Skeletal muscle tissue (tissue), 4 donors: ENCODE data around the gene CTNNA2. TPM values are rescaled to one million over a fixed set of nuclear protein-coding genes. Genes with fewer than 3 reads are reported as not detected.

Experiments used
- H3K27ac ChIP-seq: one replicate; pipeline ENCODE4 v1.7.0; 2013; ENCODE audit warnings: mild to moderate bottlenecking, low read depth, low read length, inconsistent platforms
- H3K27me3 ChIP-seq, 3 donors: one replicate each; pipeline ENCODE4 v1.7.0; 2013; ENCODE audit warnings: low read length in 3 of 3; ENCODE audit not compliant: control insufficient read depth in 3 of 3, insufficient read depth in 3 of 3
- H3K36me3 ChIP-seq, 3 donors: one replicate each; pipeline ENCODE4 v1.7.0; 2013; ENCODE audit warnings: low read length in 3 of 3; ENCODE audit not compliant: control insufficient read depth in 3 of 3, insufficient read depth in 3 of 3
- H3K4me1 ChIP-seq, 3 donors: one replicate each; pipeline ENCODE4 v1.7.0; 2013; ENCODE audit warnings: low read length in 3 of 3, mild to moderate bottlenecking in 3 of 3; ENCODE audit not compliant: control insufficient read depth in 3 of 3, insufficient read depth in 3 of 3
- H3K4me3 ChIP-seq, 3 donors: one replicate each; pipeline ENCODE4 v1.7.0; 2013; ENCODE audit warnings: low read length in 3 of 3
- H3K9ac ChIP-seq, 3 donors: one replicate each; pipeline ENCODE4 v1.7.0; 2013; ENCODE audit warnings: low read length in 3 of 3, mild to moderate bottlenecking in 3 of 3, moderate library complexity in 2 of 3, low read depth in 1 of 3
- H3K9me3 ChIP-seq, 3 donors: one replicate each; pipeline ENCODE4 v1.7.0; 2013; ENCODE audit warnings: low read length in 3 of 3; ENCODE audit not compliant: control insufficient read depth in 3 of 3
- total RNA-seq: library from RNA; depleted of rRNA; stranded (reverse); fragments of >200 nt; gene quantifications from one replicate; pipeline ENCODE4 v1.2.3, GENCODE V29; 2014
- donor health status: Osteomylitis.

CTNNA2 gene
- total RNA-seq, 1 donor from 2014 or later = 1.0 TPM

GRCh38 chr2:80591233-80591632 is 1078.4 kb downstream of the CTNNA2 start:
- Histone ChIP-seq H3K4me1 (no peaks in the 10 kb centered on the region), H3K36me3 (no peaks in the 10 kb centered on the region), H3K27me3 (no peaks in the 10 kb centered on the region), H3K27ac (no peak overlapping the region), H3K4me3 (no peak overlapping the region), H3K9ac (no peak overlapping the region), H3K9me3 (no peaks in the 10 kb centered on the region)

DNA sequence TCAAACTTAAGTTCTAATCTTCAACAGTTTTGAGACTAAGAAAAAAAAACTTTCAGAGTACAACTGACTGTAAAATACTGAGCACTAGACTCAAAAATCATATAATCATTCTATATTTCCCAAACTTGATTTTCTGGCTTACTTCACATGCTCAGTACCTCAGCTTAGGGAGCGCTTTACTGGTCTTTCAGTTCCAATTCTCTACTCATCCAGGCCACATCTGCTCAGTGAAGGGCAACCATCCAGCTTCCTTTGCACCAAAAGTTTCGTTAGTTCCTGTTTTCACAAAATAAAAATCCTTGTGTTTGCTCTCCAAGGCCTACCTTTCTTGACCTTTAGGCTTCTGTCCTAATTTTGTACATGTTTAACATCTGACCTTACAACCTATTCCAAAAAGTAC is 1079.3 kb downstream of the CTNNA2 start:
- Histone ChIP-seq H3K27me3 (no peaks in the 10 kb centered on the region), H3K36me3 (no peaks in the 10 kb centered on the region), H3K9ac (no peak overlapping the region)

GRCh38 chr2:80610108-80610507 is 1097.3 kb downstream of the CTNNA2 start:
- H3K9me3 ChIP-seq = no peaks in the 10 kb centered on the region
- H3K27ac ChIP-seq = no peak overlapping the region
- H3K27me3 ChIP-seq = no peaks in the 10 kb centered on the region
- H3K36me3 ChIP-seq = no peaks in the 10 kb centered on the region
- H3K4me3 ChIP-seq = no peak overlapping the region
- H3K9ac ChIP-seq = no peak overlapping the region
- H3K4me1 ChIP-seq = no peaks in the 10 kb centered on the region

More for the DNA sequence above, 1079.3 kb downstream of the CTNNA2 start:
- Histone ChIP-seq H3K27ac (no peak overlapping the region), H3K4me3 (no peak overlapping the region), H3K4me1 (no peaks in the 10 kb centered on the region), H3K9me3 (no peaks in the 10 kb centered on the region)

- Histone ChIP-seq H3K4me3 (no peak overlapping the region), H3K27me3 (no peaks in the 10 kb centered on the region), H3K4me1 (no peaks in the 10 kb centered on the region), H3K36me3 (no peaks in the 10 kb centered on the region), H3K9ac (no peak overlapping the region), H3K9me3 (no peaks in the 10 kb centered on the region), H3K27ac (no peak overlapping the region)
Measured at GRCh38 chr2:80621656-80622055, 1108.8 kb downstream of the CTNNA2 start.

DNA sequence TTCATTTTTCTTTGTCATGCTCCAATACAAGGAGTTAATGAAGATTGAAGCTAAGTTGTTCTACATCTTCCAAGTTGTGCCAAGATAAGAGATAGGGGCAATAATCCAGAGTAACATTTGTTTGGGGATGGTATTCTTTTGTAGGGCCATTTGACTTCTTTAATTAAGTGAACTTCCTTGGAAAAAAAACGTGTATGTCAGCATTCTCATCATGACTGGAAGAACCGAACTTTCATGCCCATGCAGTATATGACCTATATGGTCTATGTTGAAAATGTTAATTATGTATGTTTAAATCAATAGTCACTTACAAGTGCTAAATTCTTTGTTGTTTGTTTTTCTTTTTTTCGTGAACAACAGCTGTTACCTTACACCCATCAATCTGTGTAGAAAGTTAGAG is 1111.2 kb downstream of the CTNNA2 start:
- Histone ChIP-seq H3K36me3 (no peaks in the 10 kb centered on the region), H3K4me3 (no peak overlapping the region), H3K27ac (no peak overlapping the region), H3K4me1 (no peaks in the 10 kb centered on the region), H3K9me3 (no peaks in the 10 kb centered on the region), H3K9ac (no peak overlapping the region), H3K27me3 (no peaks in the 10 kb centered on the region)

- Histone ChIP-seq H3K9ac (no peak overlapping the region), H3K27me3 (no peaks in the 10 kb centered on the region), H3K9me3 (no peaks in the 10 kb centered on the region), H3K4me1 (no peaks in the 10 kb centered on the region), H3K27ac (no peak overlapping the region), H3K36me3 (no peaks in the 10 kb centered on the region), H3K4me3 (no peak overlapping the region)
Measured at GRCh38 chr2:80634590-80634989, 1121.7 kb downstream of the CTNNA2 start.

GRCh38 chr2:80638783-80639182 is 1125.9 kb downstream of the CTNNA2 start:
- Histone ChIP-seq H3K4me1 (no peaks in the 10 kb centered on the region), H3K27ac (no peak overlapping the region), H3K27me3 (no peaks in the 10 kb centered on the region), H3K4me3 (no peak overlapping the region), H3K9me3 (no peaks in the 10 kb centered on the region), H3K36me3 (no peaks in the 10 kb centered on the region), H3K9ac (no peak overlapping the region)

DNA sequence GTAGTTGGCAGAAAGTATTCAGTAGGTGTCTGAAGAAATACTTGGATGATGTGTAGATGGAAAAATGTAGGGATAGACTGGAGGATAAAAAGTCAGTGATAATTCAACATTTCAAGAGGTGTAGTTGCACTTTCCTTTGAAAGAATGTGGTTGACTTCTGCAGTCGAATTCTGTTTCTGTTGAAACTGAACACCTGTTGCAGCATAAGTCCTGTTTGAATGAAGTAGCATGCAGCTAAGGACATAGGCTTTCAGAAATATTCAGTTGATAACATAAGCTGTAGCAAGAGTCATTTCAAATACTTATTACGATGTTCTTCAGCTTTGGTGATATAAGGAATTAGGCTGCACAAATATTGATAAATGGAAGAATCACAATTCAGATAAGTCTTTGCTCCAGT is 1129.6 kb downstream of the CTNNA2 start:
- H3K36me3 ChIP-seq = no peaks in the 10 kb centered on the region
- no peak overlapping the region for H3K9ac ChIP-seq
- H3K27me3 ChIP-seq = no peaks in the 10 kb centered on the region
- H3K4me3 ChIP-seq = no peak overlapping the region
- no peaks in the 10 kb centered on the region for H3K4me1 ChIP-seq
- H3K27ac ChIP-seq = no peak overlapping the region
- no peaks in the 10 kb centered on the region for H3K9me3 ChIP-seq

GRCh38 chr2:80643598-80643997 is 1130.7 kb downstream of the CTNNA2 start:
- Histone ChIP-seq H3K36me3 (no peaks in the 10 kb centered on the region), H3K27me3 (no peaks in the 10 kb centered on the region), H3K4me3 (no peak overlapping the region), H3K9me3 (no peaks in the 10 kb centered on the region), H3K27ac (no peak overlapping the region), H3K9ac (no peak overlapping the region), H3K4me1 (no peaks in the 10 kb centered on the region)

GRCh38 chr2:80651435-80651834 is 1138.6 kb downstream of the CTNNA2 start:
- Histone ChIP-seq H3K36me3 (no peaks in the 10 kb centered on the region), H3K27me3 (no peaks in the 10 kb centered on the region), H3K4me1 (no peaks in the 10 kb centered on the region), H3K9ac (no peak overlapping the region), H3K9me3 (peaks cover 0 to 3% (median 0%) of the 10 kb centered on the region in 3 donors), H3K27ac (no peak overlapping the region), H3K4me3 (no peak overlapping the region)

GRCh38 chr2:80655265-80655664 is 1142.4 kb downstream of the CTNNA2 start:
- H3K27me3 ChIP-seq = no peaks in the 10 kb centered on the region
- H3K9me3 ChIP-seq = peaks cover 0 to 3% (median 0%) of the 10 kb centered on the region in 3 donors
- no peaks in the 10 kb centered on the region for H3K4me1 ChIP-seq
- H3K4me3 ChIP-seq = no peak overlapping the region
- H3K36me3 ChIP-seq = no peaks in the 10 kb centered on the region
- no peak overlapping the region for H3K27ac ChIP-seq
- H3K9ac ChIP-seq = no peak overlapping the region
